ENCODE results near the gene BICRA.
"Not testable (repeated sequence)": the region's sequence is repeated elsewhere in the genome, so short reads cannot be mapped to it uniquely, and the experiment has no call there.

The BICRA gene

DNA sequence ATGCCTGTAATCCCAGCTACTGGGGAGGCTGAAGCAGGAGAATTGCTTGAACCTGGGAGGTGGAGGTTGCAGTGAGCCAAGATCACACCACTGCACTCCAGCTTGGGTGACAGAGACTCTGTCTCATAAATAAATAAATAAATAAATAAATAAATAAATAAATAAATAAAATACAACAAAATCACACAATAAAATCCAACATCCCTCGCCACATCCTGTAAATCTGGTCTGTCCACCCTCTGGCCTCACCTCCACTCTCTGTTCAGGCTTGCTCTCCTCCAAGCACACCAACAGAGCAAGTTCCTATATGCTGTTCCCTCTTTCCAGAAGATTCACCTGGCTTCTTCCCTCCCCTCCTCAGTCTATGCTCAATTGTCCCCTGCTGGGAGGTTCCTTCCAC, 25.8 kb upstream of the BICRA start:
- H3K9me3 ChIP-seq (ENCODE audit: insufficient read depth, low read depth, low read length); H3K27me3 ChIP-seq (ENCODE audit: insufficient read depth, low read length); H3K9ac ChIP-seq (ENCODE audit: low read depth, low read length); H3K27ac ChIP-seq (ENCODE audit: low read length); H3K36me3 ChIP-seq (ENCODE audit: insufficient read depth, low read depth, low read length); H3K4me3 ChIP-seq (ENCODE audit: low read length); H3K4me1 ChIP-seq (ENCODE audit: insufficient read depth, low read length): not testable (repeated sequence)

DNA sequence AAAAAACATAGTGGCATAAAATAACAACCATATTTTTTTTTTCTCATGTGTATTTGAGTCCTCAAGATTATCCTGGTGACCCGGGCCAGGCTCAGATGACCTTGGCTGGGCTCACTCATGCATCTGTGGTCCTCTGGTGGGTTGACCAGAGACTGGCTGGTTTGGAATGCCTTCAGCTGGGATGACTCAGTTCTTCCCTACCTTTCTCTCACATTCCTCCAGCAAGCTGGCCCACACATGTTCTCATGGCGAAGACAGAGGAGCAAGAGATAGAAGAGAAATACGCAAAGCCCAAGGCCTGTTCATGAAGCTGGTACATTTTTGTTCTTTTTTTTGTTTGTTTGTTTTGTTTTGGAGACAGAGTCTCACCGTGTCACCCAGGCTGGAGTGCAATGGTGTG, 21.6 kb upstream of the BICRA start:
- Histone ChIP-seq H3K4me3 (ENCODE audit: low read length) (no peak overlapping the region), H3K27me3 (ENCODE audit: insufficient read depth, low read length) (no peaks in the 10 kb centered on the region), H3K4me1 (ENCODE audit: insufficient read depth, low read length) (no peaks in the 10 kb centered on the region; the same call in 1 of the 2 replicates), H3K27ac (ENCODE audit: low read length) (no peak overlapping the region), H3K36me3 (ENCODE audit: insufficient read depth, low read depth, low read length) (no peaks in the 10 kb centered on the region), H3K9ac (ENCODE audit: low read depth, low read length) (no peak overlapping the region), H3K9me3 (ENCODE audit: insufficient read depth, low read depth, low read length) (no peaks in the 10 kb centered on the region; the same call in 1 of the 2 replicates)

DNA sequence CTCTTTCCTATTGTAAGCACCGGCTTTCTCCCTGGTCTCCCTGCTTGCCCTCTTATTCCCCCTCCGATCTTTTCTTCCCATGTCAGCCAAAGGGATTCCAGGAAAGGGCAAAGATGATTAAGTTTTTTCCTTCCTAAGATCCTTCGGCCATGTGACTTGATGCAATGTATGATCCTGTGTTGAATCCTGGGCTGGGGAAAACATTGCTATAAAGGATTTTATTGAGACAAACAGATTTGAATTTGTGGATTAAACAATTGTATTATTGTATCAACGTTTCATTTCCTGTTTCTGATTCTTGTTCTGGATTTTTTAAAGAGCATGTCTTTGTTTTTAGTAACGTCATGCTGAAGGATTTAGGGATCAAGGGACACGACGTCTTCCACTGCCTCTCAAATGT, 19.1 kb upstream of the BICRA start:
- H3K36me3 ChIP-seq (ENCODE audit: insufficient read depth, low read depth, low read length): no peaks in the 10 kb centered on the region
- no peaks in the 10 kb centered on the region for H3K27me3 ChIP-seq (ENCODE audit: insufficient read depth, low read length)
- no peak overlapping the region for H3K27ac ChIP-seq (ENCODE audit: low read length)
- H3K9ac ChIP-seq (ENCODE audit: low read depth, low read length): no peak overlapping the region
- H3K4me3 ChIP-seq (ENCODE audit: low read length): no peak overlapping the region
- H3K9me3 ChIP-seq (ENCODE audit: insufficient read depth, low read depth, low read length): no peaks in the 10 kb centered on the region; the same call in 1 of the 2 replicates
- H3K4me1 ChIP-seq (ENCODE audit: insufficient read depth, low read length): no peaks in the 10 kb centered on the region

DNA sequence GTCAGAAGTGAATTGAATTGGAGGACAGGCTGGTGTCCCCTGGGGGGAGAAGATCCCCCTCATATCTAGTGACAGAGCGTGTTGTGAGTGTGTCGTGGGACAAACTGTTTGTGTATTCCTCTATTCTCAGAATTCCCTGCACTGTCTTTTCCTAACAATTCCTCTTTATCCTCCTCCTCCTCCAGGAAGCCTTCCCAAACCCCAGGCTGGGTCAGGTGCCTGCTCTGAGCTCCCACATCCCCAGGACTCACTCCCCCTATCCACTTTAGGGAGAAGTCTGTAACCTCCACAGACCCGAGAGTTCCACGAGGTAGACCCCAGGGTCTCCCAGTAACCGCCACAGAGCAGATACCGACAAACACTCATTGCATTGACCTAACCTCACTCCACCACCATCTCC, 15.1 kb upstream of the BICRA start:
- H3K27ac ChIP-seq (ENCODE audit: low read length): no peak overlapping the region
- peaks cover 2% of the 10 kb centered on the region; the same call in 1 of the 2 replicates for H3K4me1 ChIP-seq (ENCODE audit: insufficient read depth, low read length)
- no peaks in the 10 kb centered on the region for H3K27me3 ChIP-seq (ENCODE audit: insufficient read depth, low read length)
- H3K36me3 ChIP-seq (ENCODE audit: insufficient read depth, low read depth, low read length): no peaks in the 10 kb centered on the region
- no peaks in the 10 kb centered on the region for H3K9me3 ChIP-seq (ENCODE audit: insufficient read depth, low read depth, low read length)
- no peak overlapping the region for H3K4me3 ChIP-seq (ENCODE audit: low read length)
- H3K9ac ChIP-seq (ENCODE audit: low read depth, low read length): no peak overlapping the region

DNA sequence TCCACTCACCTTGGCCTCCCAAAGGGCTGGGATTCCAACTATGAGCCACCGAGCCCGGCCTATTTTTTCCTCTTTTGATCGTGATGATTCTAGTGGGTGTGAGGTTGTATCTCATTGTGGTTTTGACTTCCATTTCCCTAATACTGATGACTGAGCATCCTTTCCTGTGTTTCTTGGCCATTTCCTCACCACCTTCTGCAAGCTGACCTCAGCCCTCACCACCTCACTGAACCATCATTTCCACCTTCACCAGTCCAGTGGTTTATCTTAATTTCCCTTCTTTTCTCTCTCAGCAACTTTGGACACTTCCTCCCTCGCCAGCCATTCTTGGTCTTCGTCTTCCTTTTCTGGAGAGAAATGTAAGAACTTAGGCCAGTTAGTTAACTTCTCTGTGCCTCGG, 13.0 kb upstream of the BICRA start:
- Histone ChIP-seq H3K4me3 (ENCODE audit: low read length) (no peak overlapping the region), H3K4me1 (ENCODE audit: insufficient read depth, low read length) (peaks cover 2% of the 10 kb centered on the region; the same call in 1 of the 2 replicates), H3K9ac (ENCODE audit: low read depth, low read length) (no peak overlapping the region), H3K27me3 (ENCODE audit: insufficient read depth, low read length) (no peaks in the 10 kb centered on the region), H3K27ac (ENCODE audit: low read length) (no peak overlapping the region), H3K36me3 (ENCODE audit: insufficient read depth, low read depth, low read length) (no peaks in the 10 kb centered on the region), H3K9me3 (ENCODE audit: insufficient read depth, low read depth, low read length) (no peaks in the 10 kb centered on the region)

DNA sequence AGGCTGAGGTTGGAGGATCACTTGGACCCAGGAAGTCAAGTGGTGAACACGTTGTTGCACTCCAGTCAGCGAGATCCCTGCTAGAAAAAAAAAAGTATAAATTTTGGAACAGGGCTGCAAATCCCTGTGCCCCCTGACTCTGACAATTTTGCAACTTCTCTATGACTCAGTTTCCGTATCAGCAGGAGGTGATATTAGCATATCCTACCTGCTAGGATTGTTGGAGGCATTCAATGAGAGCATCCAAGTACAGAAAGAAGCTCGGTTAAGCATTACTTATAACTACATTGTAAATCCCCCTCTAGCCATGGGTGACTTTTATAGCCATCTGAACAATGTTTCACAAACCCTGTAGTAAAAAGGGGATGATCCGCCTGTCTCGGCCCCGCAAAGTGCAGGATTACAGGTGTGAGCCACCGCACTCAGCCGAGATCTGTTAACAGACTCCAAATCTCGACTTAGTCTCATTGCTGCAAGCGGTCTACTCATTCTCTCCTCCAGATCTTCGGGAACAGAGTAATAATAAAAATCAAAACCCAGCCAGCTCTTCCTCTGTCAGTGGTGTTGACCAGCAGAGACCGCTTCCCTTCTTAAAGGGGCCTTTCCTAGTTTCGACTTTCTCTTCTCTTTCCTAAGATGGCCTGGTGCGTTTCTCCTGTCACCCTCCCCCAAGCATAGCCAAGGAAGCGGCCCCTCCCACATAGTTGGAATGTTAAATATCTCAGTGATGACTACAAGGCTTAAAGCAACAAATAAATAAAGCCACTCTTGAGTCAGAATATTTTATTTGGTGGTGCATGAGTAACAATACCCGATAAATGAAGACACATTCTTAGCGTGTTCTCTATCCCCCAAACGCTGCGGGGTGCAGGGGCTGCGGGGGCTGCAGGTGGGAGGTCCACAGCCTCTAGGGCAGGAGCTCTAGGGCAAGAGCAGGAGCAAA, 10.3 kb upstream of the BICRA start:
- Histone ChIP-seq H3K9me3 (ENCODE audit: insufficient read depth, low read depth, low read length) (no peaks in the 10 kb centered on the region), H3K27ac (ENCODE audit: low read length) (no peak overlapping the region), H3K4me3 (ENCODE audit: low read length) (peak overlapping the region; percentile 66)

DNA sequence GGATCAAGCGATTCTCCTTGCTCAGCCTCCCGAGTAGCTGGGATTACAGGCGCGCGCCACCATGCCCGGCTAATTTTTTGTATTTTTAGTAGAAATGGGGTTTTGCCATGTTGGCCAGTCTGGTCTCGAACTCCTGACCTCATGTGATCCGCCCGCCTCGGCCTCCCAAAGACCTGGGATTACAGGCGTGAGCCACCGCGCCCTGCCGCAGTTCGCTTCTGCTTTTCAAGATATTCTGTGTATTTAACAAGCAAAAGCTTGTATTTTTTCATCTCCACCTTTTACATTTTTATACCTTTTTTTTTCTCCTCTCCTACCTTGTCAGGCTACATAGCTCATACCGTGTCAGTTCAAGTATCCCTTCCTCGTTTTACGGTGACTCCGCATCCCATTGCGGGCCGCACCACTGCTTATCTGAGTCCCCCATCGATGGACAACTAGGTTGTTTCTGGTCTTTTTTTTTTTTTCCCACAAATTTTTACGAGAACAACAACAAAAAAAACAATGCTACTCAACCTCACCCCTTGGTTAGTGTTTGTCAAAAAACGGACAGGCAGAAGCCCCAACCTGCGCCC, 9.2 kb upstream of the BICRA start:
- peak overlapping the region; percentile 71 for H3K4me3 ChIP-seq (ENCODE audit: low read length)
- not testable (repeated sequence) for H3K4me1 ChIP-seq (ENCODE audit: insufficient read depth, low read length); H3K27ac ChIP-seq (ENCODE audit: low read length); H3K9me3 ChIP-seq (ENCODE audit: insufficient read depth, low read depth, low read length); H3K27me3 ChIP-seq (ENCODE audit: insufficient read depth, low read length); H3K36me3 ChIP-seq (ENCODE audit: insufficient read depth, low read depth, low read length)
- H3K9ac ChIP-seq (ENCODE audit: low read depth, low read length): peak overlapping the region; percentile 73; the same call in 1 of the 2 replicates

More for the DNA sequence above, 10.3 kb upstream of the BICRA start:
- no peaks in the 10 kb centered on the region for H3K27me3 ChIP-seq (ENCODE audit: insufficient read depth, low read length)
- H3K4me1 ChIP-seq (ENCODE audit: insufficient read depth, low read length): peaks cover 2% of the 10 kb centered on the region; the same call in 1 of the 2 replicates
- no peaks in the 10 kb centered on the region for H3K36me3 ChIP-seq (ENCODE audit: insufficient read depth, low read depth, low read length)
- H3K9ac ChIP-seq (ENCODE audit: low read depth, low read length): peak overlapping the region; percentile 73; the same call in 1 of the 2 replicates

DNA sequence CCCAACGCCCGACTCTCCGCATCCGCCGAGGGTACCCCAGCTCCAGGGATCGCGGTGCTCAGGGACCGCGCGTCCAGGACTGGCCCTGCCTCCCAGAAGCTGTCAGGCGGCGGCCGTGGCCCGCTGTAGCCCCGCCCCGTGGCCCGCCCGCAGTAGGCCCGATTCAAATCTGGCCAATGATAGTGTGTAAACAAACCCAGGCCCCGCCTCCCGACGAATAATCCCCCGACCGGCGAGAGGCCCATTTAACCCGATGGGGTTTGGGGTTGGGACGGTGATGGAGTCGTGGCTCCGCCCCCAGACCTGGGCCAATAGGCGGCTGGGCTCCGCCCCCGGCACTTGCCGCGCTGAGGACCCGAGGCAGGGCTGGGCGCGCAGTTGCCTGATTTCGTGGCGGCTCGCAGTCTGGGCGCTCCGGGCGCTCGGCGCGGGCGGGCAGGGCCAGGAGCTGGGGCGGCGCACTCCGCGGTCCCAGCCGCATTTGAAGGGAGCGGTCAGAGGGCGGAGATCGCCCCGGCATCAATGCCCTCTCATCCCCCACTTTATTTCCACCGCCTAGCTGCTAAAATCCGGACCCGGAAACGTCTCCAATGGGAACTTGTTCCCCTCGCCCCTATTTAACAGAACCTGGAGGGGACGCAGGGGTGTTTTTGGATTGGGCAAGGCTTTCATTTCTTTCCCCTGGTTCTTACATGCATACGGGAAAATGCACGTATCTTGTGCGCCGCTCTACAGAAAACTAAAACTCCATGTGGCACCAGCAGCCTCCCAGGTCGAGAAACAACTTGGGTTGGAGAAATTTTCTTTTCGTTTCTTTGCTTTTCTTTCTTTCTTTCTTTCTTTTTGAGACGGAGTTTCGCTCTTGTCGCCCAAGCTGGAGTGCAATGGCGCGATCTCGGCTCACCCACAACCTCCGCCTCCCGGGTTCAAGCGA, 8.4 kb upstream of the BICRA start:
- peaks cover 2% of the 10 kb centered on the region; the same call in 1 of the 2 replicates for H3K4me1 ChIP-seq (ENCODE audit: insufficient read depth, low read length)
- H3K36me3 ChIP-seq (ENCODE audit: insufficient read depth, low read depth, low read length): no peaks in the 10 kb centered on the region
- H3K9me3 ChIP-seq (ENCODE audit: insufficient read depth, low read depth, low read length): no peaks in the 10 kb centered on the region
- peak overlapping the region; percentile 87; the same call in 1 of the 2 replicates for H3K9ac ChIP-seq (ENCODE audit: low read depth, low read length)
- H3K27me3 ChIP-seq (ENCODE audit: insufficient read depth, low read length): no peaks in the 10 kb centered on the region
- H3K27ac ChIP-seq (ENCODE audit: low read length): peak overlapping the region; percentile 52
- peak overlapping the region; percentile 85 for H3K4me3 ChIP-seq (ENCODE audit: low read length)

DNA sequence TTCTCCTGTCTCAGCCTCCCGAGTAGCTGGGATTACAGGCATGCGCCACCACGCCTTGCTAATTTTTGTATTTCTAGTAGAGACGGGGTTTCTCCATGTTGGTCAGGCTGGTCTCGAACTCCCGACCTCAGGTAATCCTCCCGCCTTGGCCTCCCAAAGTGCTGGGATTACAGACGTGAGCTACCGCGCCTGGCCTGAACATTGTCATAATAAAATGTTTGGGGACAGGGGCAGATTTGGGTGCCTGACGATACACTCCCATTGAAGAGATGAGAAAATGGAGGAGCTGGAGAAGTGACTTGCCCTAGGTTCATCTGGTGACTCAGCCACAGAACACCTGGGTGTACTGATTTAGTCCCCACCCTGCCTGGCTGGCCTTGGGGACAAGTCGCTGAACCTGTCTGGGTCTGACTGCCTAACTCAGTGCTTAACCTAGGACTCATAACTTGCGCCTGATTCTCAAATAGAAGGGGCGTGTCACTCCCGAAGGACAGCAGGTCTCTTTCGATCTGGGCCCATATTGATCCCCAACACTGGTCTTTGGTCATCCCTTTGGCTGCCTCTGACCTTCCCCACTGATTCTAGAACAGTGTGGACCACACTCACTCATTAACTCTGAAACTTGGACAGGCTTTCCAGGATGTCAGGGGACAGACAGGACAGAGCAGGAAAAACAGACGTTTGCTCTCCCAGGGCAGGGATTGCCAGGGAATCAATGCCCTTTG, 7.6 kb upstream of the BICRA start:
- no peak overlapping the region for H3K27ac ChIP-seq (ENCODE audit: low read length)
- H3K36me3 ChIP-seq (ENCODE audit: insufficient read depth, low read depth, low read length): no peaks in the 10 kb centered on the region
- peak overlapping the region; percentile 87; the same call in 1 of the 2 replicates for H3K9ac ChIP-seq (ENCODE audit: low read depth, low read length)
- no peaks in the 10 kb centered on the region for H3K27me3 ChIP-seq (ENCODE audit: insufficient read depth, low read length)
- peaks cover 2% of the 10 kb centered on the region; the same call in 1 of the 2 replicates for H3K4me1 ChIP-seq (ENCODE audit: insufficient read depth, low read length)
- H3K9me3 ChIP-seq (ENCODE audit: insufficient read depth, low read depth, low read length): no peaks in the 10 kb centered on the region
- peak overlapping the region; percentile 85; the same call in 1 of the 2 replicates for H3K4me3 ChIP-seq (ENCODE audit: low read length)

DNA sequence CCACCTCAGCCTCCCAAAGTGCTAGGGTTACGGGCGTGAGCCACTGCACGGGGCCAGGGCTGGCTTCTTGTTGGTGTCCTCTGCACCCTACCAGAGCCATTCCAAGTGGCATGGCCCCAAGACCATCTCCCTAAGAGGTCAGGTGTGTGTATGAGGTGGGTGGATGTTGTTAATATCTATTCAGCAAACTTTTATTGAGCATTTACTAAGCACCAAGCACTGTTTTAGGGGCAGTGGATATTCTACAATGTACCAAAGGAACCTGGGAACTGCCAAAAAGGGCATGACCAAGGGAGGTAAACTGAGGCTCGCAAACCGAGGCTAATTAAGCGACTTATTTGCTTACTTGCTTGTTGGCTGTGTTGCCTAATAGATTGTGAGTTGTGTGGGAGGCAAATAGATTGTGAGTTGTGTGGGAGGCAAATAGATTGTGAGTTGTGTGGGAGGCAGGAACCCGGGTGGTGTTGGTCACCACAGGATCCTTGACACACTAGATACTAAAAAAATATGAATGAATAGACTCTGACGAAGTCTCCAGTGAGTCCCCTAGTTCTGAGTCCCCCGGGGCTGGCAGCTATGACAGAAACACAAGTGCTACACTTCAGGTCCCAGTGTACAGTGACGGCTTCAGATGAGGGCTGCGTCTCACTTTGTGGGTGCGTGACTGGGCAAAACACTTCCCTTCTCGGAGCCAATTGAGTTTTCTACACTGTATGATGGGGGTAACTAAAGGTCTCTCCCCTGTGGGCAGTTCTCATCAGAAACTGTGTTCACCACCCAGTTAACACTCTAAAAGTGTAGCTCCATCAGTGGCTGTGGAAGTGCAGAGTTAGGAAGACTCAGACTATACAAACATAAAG, 5.0 kb upstream of the BICRA start:
- Histone ChIP-seq H3K9ac (ENCODE audit: low read depth, low read length) (no peak overlapping the region), H3K36me3 (ENCODE audit: insufficient read depth, low read depth, low read length) (no peaks in the 10 kb centered on the region), H3K4me3 (ENCODE audit: low read length) (no peak overlapping the region), H3K27me3 (ENCODE audit: insufficient read depth, low read length) (no peaks in the 10 kb centered on the region), H3K27ac (ENCODE audit: low read length) (no peak overlapping the region), H3K9me3 (ENCODE audit: insufficient read depth, low read depth, low read length) (no peaks in the 10 kb centered on the region), H3K4me1 (ENCODE audit: insufficient read depth, low read length) (no peaks in the 10 kb centered on the region)

Data from iPS-20b (cell line).